ENCODE measurements around the gene SLC34A1.

The SLC34A1 gene

GRCh38 chr5:177390363-177391300 is 6.4 kb downstream of the SLC34A1 start:
- Histone ChIP-seq H3K27ac (ENCODE audit: extremely low read depth, low read depth, low read length) (no peak overlapping the region), H3K4me3 (ENCODE audit: low read depth, low read length) (no peak overlapping the region), H3K9me3 (ENCODE audit: control insufficient read depth, insufficient read depth, low read depth, low read length) (no peaks in the 10 kb centered on the region), H3K36me3 (ENCODE audit: control insufficient read depth in 2 of 2, insufficient read depth in 1 of 2, low read length in 2 of 2) (no peaks in the 10 kb centered on the region), H3K4me1 (ENCODE audit: control insufficient read depth, insufficient read depth, low read length) (no peaks in the 10 kb centered on the region)
- CTCF ChIA-PET: interaction anchor here (0.6 to 6.8 kb wide), 37 partner anchors 12 to 962 kb away, joined by 3 to 97 read pairs (median 4); partner anchors contain the start of genes GRK6, LMAN2, PDLIM7 and PFN3
- POLR2A ChIA-PET: interaction anchor here (0.5 to 4.4 kb wide), 11 partner anchors 12 to 114 kb away, joined by 3 to 20 read pairs (median 3); partner anchors contain the start of gene GRK6
- TF ChIP-seq ZNF175 (tag by site-specific recombination; IDR thresholded peaks at IDR 0.05) (no peak), OVOL3 (tag by site-specific recombination; IDR thresholded peaks at IDR 0.05) (no peak), ZNF645 (tag by site-specific recombination; IDR thresholded peaks at IDR 0.05) (no peak), ZBTB17 (tag by site-specific recombination; IDR thresholded peaks at IDR 0.05) (peak; percentile 58), GFI1B (tag by site-specific recombination; IDR thresholded peaks at IDR 0.05) (no peak), ZNF654 (tag by site-specific recombination; IDR thresholded peaks at IDR 0.05; ENCODE audit: low read depth) (peak; percentile 79), ZSCAN16 (tag by site-specific recombination; IDR thresholded peaks at IDR 0.05) (no peak), ZNF335 (tag by site-specific recombination; conservative IDR thresholded peaks at IDR 0.05) (no peak), ZEB2 (tag by site-specific recombination; IDR thresholded peaks at IDR 0.05) (peak; percentile 72; the same call in 1 of the 2 replicates), KLF17 (tag by site-specific recombination; IDR thresholded peaks at IDR 0.05) (no peak), ZNF629 (tag by site-specific recombination; IDR thresholded peaks at IDR 0.05) (peak; percentile 42), KLF7 (tag by site-specific recombination; IDR thresholded peaks at IDR 0.05; ENCODE audit: borderline replicate concordance) (no peak), ZSCAN5A (tag by site-specific recombination; IDR thresholded peaks at IDR 0.05) (no peak), ZNF501 (tag by site-specific recombination; IDR thresholded peaks at IDR 0.05) (peak; percentile 45; the same call in 1 of the 2 replicates), HOXA7 (CRISPR knock-in tag; IDR thresholded peaks at IDR 0.05; ENCODE audit: borderline replicate concordance) (no peak), INSM2 (tag by site-specific recombination; IDR thresholded peaks at IDR 0.05) (no peak), ZNF398 (tag by site-specific recombination; IDR thresholded peaks at IDR 0.05) (no peak), MYNN (tag by site-specific recombination; IDR thresholded peaks at IDR 0.05; ENCODE audit: borderline replicate concordance) (no peak), REST (tag by site-specific recombination; IDR thresholded peaks at IDR 0.05) (no peak), BCL11B (tag by site-specific recombination; IDR thresholded peaks at IDR 0.05; ENCODE audit: low read depth) (0 out of 2 replicates have a peak, but pooled peaks have one; percentile 21), ZNF76 (tag by site-specific recombination; IDR thresholded peaks at IDR 0.05; ENCODE audit: borderline replicate concordance, low read depth) (no peak), ZNF416 (tag by site-specific recombination; IDR thresholded peaks at IDR 0.05) (no peak)

Measured in HEK293 (cell line).